Ishikawa (cell line): ENCODE measurements around the gene KPNA3.

Source experiments
- CREB1 ChIP-seq: IDR thresholded peaks from 2 replicates; pipeline ENCODE4 v1.6.1; 2012; ENCODE audit warnings: low read depth
- EGR1 ChIP-seq: IDR thresholded peaks from 2 replicates; pipeline ENCODE4 v1.6.1; 2012
- EP300 ChIP-seq: IDR thresholded peaks from 2 replicates; pipeline ENCODE4 v1.6.1; 2012; ENCODE audit warnings: borderline replicate concordance
- FOXM1 ChIP-seq: IDR thresholded peaks from 2 replicates; pipeline ENCODE4 v1.6.1; 2012; ENCODE audit warnings: low read depth, borderline replicate concordance
- MAX ChIP-seq: IDR thresholded peaks from 2 replicates; pipeline ENCODE4 v1.6.1; 2012
- NFIC ChIP-seq: IDR thresholded peaks from 2 replicates; pipeline ENCODE4 v1.6.1; 2012
- RAD21 ChIP-seq: IDR thresholded peaks from 2 replicates; pipeline ENCODE4 v1.6.1; 2012; ENCODE audit warnings: low read depth
- REST ChIP-seq: IDR thresholded peaks from 2 replicates; pipeline ENCODE4 v1.6.1; 2012; ENCODE audit warnings: low read depth, mild to moderate bottlenecking
- TAF1 ChIP-seq: IDR thresholded peaks from 2 replicates; pipeline ENCODE4 v1.6.1; 2012; ENCODE audit warnings: low read depth, mild to moderate bottlenecking
- TEAD4 ChIP-seq: IDR thresholded peaks from 2 replicates; pipeline ENCODE4 v1.6.1; 2012
- USF1 ChIP-seq: IDR thresholded peaks from 2 replicates; pipeline ENCODE4 v1.6.1; 2012
- ZBTB7A ChIP-seq: IDR thresholded peaks from 2 replicates; pipeline ENCODE4 v1.6.1; 2012; ENCODE audit warnings: low read depth

DNA sequence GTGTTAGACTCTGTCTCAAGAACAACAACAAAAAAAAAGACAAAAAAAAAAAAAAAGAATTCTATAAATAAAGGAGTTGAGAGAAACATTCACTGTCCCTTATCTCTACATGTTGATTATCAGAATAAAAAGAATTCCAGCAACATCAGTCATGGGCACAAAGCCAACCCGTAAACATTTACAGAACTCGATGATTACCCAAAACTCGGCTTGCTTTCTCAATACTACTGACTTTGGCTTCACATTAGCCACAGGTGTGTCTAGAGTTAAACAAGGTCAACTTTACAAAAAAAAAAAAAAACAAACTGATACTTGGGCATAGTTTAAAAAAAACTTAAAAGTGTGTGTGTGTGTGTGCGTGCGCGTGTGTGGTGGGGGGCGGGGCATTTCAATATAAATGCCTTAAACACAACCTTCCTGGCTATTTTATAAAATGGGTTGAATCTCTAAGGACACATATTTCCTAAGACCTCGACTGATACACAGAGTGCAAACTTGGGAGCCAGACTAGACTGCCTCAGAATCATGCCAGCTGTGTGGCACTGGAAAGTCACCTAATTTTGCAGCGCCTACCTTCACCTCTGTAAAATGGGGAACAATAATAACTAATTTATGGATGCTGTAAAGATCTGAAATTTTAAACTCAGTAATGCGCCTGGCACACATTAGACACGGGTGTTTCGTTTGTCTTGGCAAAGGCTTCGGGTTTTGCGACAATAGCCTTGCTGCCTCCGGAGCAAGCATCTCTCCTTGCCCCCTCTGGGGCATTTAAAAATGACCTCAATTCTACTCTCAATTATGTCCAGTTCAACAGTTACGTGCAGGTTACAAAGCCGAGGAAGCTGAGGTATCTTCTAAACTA, 102.1 kb downstream of the KPNA3 start:
- no peak for TF ChIP-seq TEAD4
- TF ChIP-seq EP300, result no peak
- no peak for TF ChIP-seq REST
- TF ChIP-seq ZBTB7A, result no peak
- TF ChIP-seq MAX, result no peak
- TF ChIP-seq EGR1, result no peak
- TF ChIP-seq NFIC, result 0 out of 2 replicates have a peak, but pooled peaks have one; percentile 26
- TF ChIP-seq CREB1, result no peak
- TF ChIP-seq FOXM1, result no peak
- TF ChIP-seq TAF1, result no peak
- TF ChIP-seq USF1, result no peak
- no peak for TF ChIP-seq RAD21
